ENCODE data around the gene TREX2.
"Not testable (repeated sequence)": the region's sequence is repeated elsewhere in the genome, so short reads cannot be mapped to it uniquely, and the experiment has no call there.

Gene TREX2

DNA sequence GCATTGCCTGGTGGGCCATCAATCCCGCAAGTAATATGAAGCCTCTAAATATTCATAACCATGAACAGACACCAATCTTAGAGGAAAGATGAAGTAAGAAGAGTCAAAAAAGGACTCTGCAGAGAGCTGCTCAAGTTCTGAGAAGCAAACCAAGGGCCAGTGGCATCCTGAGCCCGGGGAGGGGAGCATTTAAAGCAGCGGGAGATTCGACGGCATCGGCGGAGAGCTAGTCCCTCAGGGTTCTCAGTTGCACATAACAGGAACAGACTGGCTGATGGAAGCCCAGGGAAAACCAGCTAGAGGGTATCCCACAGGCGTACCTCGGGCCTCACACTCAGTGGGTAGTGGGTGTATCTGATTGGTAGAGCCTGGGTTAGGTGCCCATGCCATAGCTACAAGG lies 39.8 kb downstream of the TREX2 start:
- no peak for DNase-seq

DNA sequence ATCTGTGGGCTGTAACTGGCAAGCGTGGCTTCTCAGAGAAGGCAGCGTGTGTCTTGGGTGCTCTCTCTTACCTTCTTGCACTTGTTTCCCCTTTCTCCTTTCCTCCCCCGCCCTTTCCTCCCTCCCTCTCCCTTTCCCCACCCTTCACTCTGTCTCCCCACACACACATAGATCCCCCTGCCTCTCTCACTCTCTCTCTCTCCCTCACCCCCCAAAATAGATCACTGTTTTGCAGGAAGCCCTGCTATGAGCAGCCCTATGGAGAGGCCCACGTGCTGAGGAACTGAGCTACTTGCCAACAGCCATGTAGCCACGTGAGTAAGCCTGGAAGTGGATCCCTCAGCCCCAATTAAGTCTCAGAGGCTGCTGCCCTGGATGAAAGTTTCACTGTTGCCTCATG lies 40.4 kb downstream of the TREX2 start:
- no peak for DNase-seq

DNA sequence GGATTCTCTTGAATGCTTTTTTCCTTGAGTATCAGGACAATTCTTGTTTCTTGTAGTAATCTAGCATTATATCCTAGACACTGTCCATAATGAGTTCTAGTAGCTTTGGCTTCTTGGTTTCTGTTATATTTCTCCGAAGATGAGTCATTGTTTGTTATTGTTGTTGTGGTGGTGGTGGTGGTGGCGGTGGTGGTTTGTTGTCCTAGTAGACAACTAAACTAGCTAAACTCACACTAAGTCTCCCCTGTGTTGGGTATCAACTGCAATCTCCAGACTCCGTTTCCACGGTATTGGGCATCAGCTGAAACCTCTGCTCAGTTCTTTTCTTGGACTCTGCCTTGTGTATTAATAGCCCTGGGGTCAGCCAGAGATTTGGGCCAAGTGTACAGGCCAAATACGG lies 41.5 kb downstream of the TREX2 start:
- DNase-seq, result not testable (repeated sequence)

DNA sequence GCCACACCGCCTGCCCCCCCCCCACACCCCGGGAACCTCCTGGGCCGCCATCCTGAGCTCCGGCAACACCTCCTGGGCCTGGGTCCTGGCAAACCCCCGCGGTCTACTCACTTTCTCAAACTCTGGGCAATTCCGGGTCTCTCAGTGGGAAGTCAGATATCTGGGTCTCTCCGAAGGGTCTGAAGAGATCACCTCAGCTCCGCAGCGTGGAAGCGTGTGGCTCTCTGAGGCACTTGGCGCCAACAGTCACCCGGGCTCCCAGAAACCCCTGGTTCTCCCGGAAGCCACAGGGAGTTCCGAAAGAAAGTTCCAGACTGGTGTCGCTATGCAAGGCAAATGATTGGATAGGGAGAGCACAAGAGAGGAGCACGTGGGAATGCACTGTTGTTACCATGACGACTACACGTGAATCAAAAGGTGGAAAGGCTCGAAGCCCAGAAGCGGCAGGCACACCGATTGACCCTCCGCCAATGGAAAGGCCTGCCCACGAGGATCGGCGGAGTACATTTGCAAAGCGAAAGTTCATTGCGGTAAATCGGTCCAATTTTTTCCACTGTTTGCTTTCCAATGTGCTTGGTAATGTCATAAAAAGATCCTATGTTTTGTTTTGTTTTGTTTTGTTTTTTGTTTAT lies 44.6 kb downstream of the TREX2 start, which contains the start of gene PNMA6E:
PNMA6E (minus strand) TSS at position 218 of the 632 bp plus-strand sequence. CDS start 2,501 bp downstream, outside the sequence.
- DNase-seq, result no peak

DNA sequence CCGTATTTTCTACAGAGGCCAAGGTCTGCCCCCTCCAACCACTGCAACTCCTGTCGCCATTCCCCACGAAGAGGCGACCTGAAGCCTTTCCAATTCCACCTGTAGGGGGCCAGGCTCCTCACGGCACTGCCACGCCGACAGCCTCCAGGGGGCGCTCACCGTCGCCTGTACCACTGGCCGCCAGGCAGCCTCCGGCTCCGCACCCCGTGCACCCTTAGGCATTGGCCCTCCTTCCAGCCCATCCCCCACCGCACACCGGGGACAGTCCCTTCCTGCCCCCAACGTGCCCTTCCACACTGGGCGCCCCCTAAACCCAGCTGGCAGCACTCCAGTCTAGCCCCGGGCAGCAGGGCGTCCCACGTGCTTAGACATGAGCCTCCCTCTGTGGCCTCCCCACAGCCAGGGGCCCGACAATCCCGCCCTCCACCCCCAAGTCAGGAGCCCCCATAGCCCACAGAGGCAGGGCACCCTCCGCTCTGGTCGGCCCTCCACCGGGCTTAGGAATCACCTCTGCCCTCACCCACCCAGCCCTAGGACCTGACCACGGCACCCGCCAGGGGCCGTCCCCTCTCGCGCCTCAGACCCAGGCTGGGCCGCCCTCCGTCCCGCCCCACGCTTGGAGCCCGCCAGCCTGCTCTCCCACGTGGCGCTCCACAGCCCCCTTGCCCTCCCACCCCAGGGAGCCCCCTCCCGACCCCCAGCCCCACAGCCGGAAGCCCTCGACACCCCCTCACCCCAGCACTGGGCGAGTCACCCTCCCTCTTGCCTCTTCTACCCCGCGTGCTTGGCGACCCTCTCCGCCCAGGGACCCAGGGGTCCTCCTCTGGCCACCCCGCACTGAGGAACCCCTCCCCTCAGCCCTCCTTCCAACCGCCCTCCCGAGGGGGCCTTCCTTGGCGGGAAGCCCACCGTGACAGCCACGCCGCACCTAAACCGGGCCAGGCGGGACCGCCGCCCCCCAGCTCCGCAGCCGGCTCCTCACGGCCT lies 45.4 kb downstream of the TREX2 start:
- peak; percentile 46 for DNase-seq

DNA sequence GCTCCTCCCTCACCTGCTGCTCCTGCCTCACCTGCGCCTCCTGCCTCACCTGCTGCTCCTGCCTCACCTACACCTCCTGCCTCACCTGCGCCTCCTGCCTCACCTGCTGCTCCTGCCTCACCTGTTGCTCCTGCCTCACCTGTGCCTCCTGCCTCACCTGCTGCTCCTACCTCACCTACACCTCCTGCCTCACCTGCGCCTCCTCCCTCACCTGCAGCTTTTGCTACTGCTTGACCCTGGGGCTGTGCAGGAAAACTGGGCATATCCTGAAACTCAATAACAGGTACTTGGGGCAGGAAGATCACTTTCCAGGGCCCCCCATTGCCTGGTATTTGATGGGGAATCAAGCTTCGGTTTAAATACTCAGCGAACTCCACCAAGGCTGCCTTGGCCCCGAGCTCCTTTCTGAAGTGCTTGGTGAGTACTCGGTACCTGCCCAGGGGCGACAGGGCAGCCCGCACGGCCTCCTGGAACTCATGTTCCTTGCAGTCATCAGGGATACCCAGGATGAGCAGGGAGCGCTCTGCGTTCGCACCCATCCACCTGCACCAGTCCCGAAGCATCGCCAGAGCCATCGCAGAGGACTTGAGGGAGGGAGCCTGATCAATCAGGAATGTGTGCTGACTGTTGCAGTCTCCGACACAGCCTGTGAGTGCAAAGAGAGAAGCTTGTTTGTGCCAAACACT lies 47.4 kb downstream of the TREX2 start:
- DNase-seq, result no peak

DNA sequence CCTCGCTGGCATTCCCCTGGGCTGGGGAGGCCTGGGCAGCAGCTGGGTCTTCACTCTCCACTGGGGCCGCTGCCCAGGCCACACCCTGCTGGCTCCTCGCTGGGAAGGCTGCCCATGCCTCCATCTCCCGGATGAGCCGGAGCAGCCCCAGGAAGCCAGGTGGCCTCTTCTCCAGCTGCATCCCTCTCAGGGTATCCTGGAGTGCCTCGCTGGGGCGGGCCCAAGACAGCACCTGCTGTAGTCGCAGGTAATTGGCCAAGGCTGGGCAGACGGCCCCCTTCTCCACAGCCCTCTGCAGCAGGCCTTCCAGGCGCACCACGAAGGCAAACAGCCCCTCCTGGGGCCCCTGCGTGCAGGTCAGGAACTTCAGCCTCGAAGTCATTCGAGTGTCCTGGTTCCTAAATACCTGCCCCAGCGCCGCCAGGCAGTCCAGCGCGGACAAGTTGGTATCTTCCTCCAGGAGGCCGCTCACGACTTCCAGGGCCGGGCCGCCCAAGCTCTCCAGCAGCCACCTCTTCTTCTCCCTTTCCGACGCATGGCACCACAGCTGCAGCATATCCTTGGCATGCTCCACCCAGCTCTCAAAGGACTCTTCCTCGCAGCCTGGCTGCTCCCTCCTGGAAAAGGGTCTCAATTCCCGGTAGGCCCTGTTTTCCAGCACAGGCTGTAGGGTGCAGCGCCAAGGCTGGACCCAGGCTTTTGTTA lies 48.4 kb downstream of the TREX2 start:
- no peak for DNase-seq

DNA sequence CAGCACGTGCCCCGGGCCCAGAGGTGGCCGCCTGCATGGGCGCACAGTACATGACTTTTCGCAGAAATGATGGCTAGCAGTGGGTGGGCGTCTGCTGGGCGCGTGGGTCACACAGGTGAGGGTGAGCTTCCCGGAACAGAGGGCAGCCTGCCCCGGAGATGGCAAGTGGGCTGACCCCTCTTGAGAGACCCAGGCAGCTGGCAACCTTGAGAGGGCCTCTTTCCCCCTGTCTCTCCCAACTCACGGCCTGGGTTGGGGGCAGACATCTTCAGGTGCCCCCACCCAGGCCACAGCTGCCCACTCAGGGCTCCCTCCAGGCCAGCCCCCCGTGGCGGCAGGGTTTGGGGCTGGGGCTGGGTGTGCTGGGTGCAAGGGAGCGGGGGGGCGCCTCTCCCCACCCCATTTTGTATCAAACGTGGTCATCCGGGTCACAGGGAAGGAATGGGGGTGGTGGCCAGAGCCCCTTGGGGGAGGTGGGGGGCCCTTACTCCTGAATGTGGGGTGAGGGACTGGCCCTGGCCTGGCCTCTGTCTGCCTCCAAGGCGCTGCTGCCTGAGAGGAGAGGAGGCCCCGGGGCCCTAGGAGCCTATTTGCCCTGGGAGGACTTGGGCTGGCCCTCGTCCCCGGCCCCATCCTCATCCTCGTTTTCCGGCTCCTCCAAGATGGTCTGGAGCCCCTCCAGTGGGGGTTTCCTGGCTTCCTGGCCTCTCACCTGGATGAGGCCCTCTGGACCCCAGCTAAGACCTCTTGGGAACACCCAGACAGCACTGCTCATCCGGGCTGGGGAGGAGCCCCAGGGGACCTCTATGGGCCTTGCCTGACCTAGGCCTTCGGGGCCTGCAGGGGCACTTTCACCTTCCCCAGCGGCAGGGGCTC lies 49.3 kb downstream of the TREX2 start:
- no peak for DNase-seq

DNA sequence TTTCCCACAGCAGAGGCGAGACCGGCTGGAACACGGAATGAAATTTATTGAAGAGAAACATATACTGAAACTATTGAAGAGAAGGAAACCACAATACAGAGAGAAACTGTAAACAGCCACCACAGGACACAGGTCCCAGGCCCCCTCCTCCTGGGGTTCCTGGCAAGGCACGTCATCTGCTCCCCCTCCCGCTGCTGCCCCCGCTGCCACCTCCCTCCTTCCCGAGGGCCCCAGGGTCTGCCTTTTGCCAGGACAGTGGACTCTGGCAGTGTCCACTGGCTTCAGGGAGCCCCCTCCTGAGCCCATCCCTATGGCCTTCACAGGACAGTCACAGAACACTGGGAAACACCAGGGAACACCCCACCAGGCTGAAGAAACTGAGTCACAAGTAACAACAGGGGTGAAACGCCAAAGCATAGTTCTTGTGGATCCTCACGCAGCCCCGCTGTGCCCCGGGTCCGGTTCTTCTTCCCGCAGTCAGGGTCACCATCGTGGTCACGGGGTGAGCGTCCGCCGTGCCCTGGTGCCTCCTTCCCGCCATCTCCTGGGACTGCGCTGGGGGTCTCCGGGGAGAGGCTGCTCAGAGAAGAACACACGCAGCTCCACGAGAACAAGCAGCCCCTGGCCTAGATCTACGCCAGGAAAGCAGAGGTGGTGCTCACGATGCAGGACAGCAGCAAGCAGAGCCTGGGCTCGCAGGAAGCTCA lies 50.1 kb downstream of the TREX2 start:
- no peak for DNase-seq

DNA sequence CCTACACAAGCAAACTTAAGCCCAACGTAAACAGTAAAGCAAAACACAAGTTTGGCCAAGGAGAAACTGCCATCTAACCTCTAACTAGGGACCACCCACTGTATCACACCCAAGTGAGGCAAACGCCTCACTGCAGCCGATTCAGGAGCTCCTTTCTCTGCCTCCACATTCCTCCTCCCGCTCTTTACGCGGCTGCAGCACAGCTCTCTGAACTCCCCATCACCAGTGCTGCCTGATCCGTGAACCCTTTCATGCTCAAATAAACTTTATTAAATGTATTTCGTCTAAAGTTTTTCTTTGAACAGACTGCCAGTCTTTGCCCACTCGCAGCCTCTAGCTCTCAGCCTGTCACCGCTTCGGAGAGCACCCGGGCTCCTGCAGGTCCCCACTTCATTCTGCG lies 51.2 kb downstream of the TREX2 start:
- DNase-seq, result no peak
